Left lung (tissue), 10 donors: ENCODE data around the gene ALK. TPM values are rescaled to one million over a fixed set of nuclear protein-coding genes. Genes with fewer than 3 reads are reported as not detected.

Experiments
- ATAC-seq: fragments of 200-7000 bp; cut with Tn5 transposase; one replicate; pipeline ENCODE4 v1.9.1; 2020; ENCODE audit warnings: moderate library complexity
- DNase-seq, 4 donors: peaks; one replicate each; pipeline ENCODE4 v3.0.0-alpha.2; 2013 to 2020
- H3K27ac ChIP-seq, 2 donors: fragments of 200-600 bp; sonication (generic) in 1 of 2; one replicate each; pipeline versions ENCODE4 v1.5.0 to v1.8.0; 2020 to 2021
- H3K27me3 ChIP-seq, 2 donors: fragments of 200-600 bp; sonication (generic) in 1 of 2; one replicate each; pipeline versions ENCODE4 v1.5.0 to v1.8.0; 2020 to 2021
- H3K36me3 ChIP-seq, 2 donors: fragments of 200-600 bp; sonication (generic) in 1 of 2; one replicate each; pipeline versions ENCODE4 v1.5.0 to v1.8.0; 2020 to 2021
- H3K4me1 ChIP-seq, 2 donors: fragments of 200-600 bp; one replicate each; pipeline ENCODE4 v1.8.0; 2021
- H3K4me3 ChIP-seq, 2 donors: fragments of 200-600 bp; sonication (generic) in 1 of 2; one replicate each; pipeline versions ENCODE4 v1.5.0 to v1.8.0; 2020 to 2021; ENCODE audit warnings: mild to moderate bottlenecking in 1 of 2
- H3K9me3 ChIP-seq, 2 donors: fragments of 200-600 bp; sonication (generic) in 1 of 2; one replicate each; pipeline versions ENCODE4 v1.5.0 to v1.8.0; 2020 to 2021
- intact Hi-C, 2 donors: fragments of 100-400 bp; cut with DNase I; formaldehyde crosslinking; loops; one replicate each; pipeline versions ENCODE4 v1.11.2 to v1.14.2; 2022
- polyA plus RNA-seq, 6 donors: library from polyadenylated mRNA; unstranded; fragments of 120-200 nt; gene quantifications; one replicate each; pipeline ENCODE4 v1.2.1, GENCODE V29; 2013; ENCODE audit not compliant: insufficient read length in 6 of 6
- total RNA-seq, 2 donors: library from RNA; stranded (reverse); fragmentation: NEBNext Ultra II Directional; extraction: Animal tissue kit (Norgen Biotek cat#: 25700); gene quantifications; one replicate each; pipeline ENCODE4 v1.2.1, GENCODE V29; 2021
- TF ChIP-seq, protein P1 (sequence below), 2 donors: fragments of 200-600 bp; sonication (generic) in 1 of 2; IDR thresholded peaks; one replicate each; pipeline versions ENCODE4 v1.5.0 to v1.8.0; 2021; ENCODE audit warnings: antibody characterized with exemption in 2 of 2
- donor health status: DM: no; HTN: yes; CAD: no.
- donor health status: DM: no; HTN: no; CAD: no.

ALK gene
- total and polyA plus RNA-seq, 8 donors, result 0.06 to 0.70 (median 0.12) TPM; not detected in 2

DNA sequence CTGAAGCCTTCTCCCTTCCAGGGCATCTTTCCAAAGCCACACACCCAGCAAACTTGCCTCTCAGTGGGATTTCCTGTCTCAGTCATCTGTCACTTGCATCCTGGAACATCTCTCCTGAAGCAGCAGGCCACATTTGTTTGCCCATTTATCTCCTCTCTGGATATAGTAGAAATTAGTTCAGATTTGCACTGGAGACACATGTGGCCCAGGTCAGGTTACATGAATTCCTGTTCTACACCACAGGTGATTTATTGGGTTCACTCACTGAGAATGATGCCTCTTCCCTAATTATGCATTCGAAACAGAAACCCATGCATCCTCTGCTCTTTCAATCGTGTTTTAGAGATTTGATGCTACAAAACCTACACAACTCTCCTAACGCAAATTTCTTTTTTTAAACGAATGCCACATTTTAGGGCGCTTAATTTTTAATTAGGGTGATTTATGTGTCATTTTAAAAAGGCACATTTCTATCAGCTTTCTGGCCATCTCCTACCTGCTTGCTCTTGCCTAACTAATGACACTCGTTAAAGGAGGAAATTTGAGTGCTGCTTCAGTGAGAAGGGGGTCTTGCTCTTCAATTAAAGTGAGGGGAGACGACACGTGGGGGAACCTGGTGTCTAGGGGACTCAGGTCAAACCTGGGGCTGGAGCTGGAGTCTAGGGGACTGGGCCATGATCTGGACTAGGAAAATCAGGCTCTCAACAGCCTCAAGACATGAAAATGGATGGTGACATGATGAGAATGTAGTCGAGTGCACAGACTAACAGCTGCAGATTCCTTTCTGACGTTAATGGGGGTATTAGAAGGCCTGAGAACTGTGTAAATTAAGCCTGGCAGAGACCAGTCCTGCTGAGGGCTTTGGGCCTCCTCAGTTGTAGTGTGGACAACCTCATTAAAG, 584.8 kb downstream of the ALK start:
- H3K36me3 ChIP-seq, result no peaks in the 10 kb centered on the region
- intact Hi-C loops, result no loop called here
- TF ChIP-seq, protein P1, sequence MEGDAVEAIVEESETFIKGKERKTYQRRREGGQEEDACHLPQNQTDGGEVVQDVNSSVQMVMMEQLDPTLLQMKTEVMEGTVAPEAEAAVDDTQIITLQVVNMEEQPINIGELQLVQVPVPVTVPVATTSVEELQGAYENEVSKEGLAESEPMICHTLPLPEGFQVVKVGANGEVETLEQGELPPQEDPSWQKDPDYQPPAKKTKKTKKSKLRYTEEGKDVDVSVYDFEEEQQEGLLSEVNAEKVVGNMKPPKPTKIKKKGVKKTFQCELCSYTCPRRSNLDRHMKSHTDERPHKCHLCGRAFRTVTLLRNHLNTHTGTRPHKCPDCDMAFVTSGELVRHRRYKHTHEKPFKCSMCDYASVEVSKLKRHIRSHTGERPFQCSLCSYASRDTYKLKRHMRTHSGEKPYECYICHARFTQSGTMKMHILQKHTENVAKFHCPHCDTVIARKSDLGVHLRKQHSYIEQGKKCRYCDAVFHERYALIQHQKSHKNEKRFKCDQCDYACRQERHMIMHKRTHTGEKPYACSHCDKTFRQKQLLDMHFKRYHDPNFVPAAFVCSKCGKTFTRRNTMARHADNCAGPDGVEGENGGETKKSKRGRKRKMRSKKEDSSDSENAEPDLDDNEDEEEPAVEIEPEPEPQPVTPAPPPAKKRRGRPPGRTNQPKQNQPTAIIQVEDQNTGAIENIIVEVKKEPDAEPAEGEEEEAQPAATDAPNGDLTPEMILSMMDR (IDR thresholded peaks at IDR 0.05), result no peak
- no peak for DNase-seq
- no peak overlapping the region for H3K4me3 ChIP-seq
- no peaks in the 10 kb centered on the region for H3K4me1 ChIP-seq
- H3K9me3 ChIP-seq, result no peaks in the 10 kb centered on the region
- no peak for ATAC-seq
- no peak overlapping the region for H3K27ac ChIP-seq
- H3K27me3 ChIP-seq, result no peaks in the 10 kb centered on the region

- DNase-seq, result no peak
- H3K9me3 ChIP-seq, result no peaks in the 10 kb centered on the region
- no peaks in the 10 kb centered on the region for H3K4me1 ChIP-seq
- H3K36me3 ChIP-seq, result no peaks in the 10 kb centered on the region
- TF ChIP-seq, protein P1 (IDR thresholded peaks at IDR 0.05), result no peak
- ATAC-seq, result no peak
- no peak overlapping the region for H3K27ac ChIP-seq
- no peak overlapping the region for H3K4me3 ChIP-seq
- H3K27me3 ChIP-seq, result no peaks in the 10 kb centered on the region
- intact Hi-C loops, result no loop called here
Observed at GRCh38 chr2:29335396-29335795, 586.0 kb downstream of the ALK start.

- TF ChIP-seq, protein P1 (IDR thresholded peaks at IDR 0.05), result no peak
- ATAC-seq (no peak), DNase-seq (no peak)
- H3K4me1 ChIP-seq, result no peaks in the 10 kb centered on the region
- no peak overlapping the region for H3K27ac ChIP-seq
- intact Hi-C loops, result no loop called here
- no peak overlapping the region for H3K4me3 ChIP-seq
- no peaks in the 10 kb centered on the region for H3K36me3 ChIP-seq
- H3K27me3 ChIP-seq, result no peaks in the 10 kb centered on the region
- no peaks in the 10 kb centered on the region for H3K9me3 ChIP-seq
Observed at GRCh38 chr2:29334706-29335105, 586.7 kb downstream of the ALK start.

DNA sequence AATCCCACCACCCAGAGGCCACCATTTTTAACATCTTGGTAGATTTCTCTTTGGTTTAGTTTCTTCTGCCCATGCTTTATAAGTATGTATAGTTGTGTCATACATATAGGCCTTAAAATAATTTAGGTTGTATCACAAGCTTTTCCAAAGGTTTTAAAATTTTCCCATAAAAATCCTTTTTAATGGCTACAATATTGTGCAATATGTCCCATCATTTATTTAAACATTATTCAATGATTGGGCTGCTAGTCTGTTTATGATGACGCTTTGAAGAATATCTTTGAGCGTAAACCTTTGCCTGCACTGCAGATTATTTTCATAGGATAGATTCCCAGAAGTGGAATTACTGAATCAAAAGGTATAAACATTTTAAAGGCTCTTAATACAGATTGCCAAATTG, 588.8 kb downstream of the ALK start:
- Histone ChIP-seq H3K27me3 (no peaks in the 10 kb centered on the region), H3K36me3 (no peaks in the 10 kb centered on the region), H3K4me1 (no peaks in the 10 kb centered on the region), H3K27ac (no peak overlapping the region), H3K4me3 (no peak overlapping the region), H3K9me3 (no peaks in the 10 kb centered on the region)
- TF ChIP-seq, protein P1 (IDR thresholded peaks at IDR 0.05), result no peak
- DNase-seq (no peak), ATAC-seq (no peak)
- intact Hi-C loops, result no loop called here

DNA sequence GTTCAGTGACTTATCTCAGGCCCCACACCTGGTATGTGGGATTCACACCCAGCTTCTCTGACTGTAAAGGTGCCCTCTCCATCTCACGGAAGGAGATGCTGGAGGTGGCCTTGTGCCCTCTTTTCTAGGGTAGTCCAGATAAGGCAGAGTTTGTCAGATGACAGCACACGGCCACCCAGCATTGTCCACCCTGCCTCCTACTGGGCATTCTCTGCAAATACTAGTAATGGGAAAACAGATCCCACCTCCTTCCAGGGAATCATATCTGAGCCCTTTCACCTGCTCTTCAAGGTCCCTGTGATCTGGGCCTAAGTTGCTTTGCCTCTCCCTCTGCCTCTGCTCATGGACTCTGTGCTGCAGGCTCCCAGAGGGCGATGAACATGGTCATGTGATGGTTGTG, 591.5 kb downstream of the ALK start:
- H3K27ac ChIP-seq, result no peak overlapping the region
- TF ChIP-seq, protein P1 (IDR thresholded peaks at IDR 0.05), result no peak
- no peaks in the 10 kb centered on the region for H3K9me3 ChIP-seq
- DNase-seq, result no peak
- H3K27me3 ChIP-seq, result no peaks in the 10 kb centered on the region
- no peak overlapping the region for H3K4me3 ChIP-seq
- peak; percentile 17 for ATAC-seq
- intact Hi-C loops, result no loop called here
- no peaks in the 10 kb centered on the region for H3K4me1 ChIP-seq
- H3K36me3 ChIP-seq, result no peaks in the 10 kb centered on the region
